NK-92 (cell line): Measurements from ENCODE around the gene BNC2.

ENCODE experiments used
- DNase-seq: peaks from one replicate; lab custom pipeline; 2025; ENCODE audit not compliant: unreplicated experiment; lab: John Stamatoyannopoulos, UW

The BNC2 gene

GRCh38 chr9:16680975-16681651 lies 189.4 kb downstream of the BNC2 start:
- no peak for DNase-seq

GRCh38 chr9:16680541-16680940 lies 189.9 kb downstream of the BNC2 start:
- DNase-seq: no peak

GRCh38 chr9:16679327-16679821 lies 191.1 kb downstream of the BNC2 start:
- no peak for DNase-seq

- DNase-seq: no peak
These were observed 194.0 kb downstream of the BNC2 start for GRCh38 chr9:16676519-16676918.

GRCh38 chr9:16675131-16675530 lies 195.3 kb downstream of the BNC2 start:
- DNase-seq: no peak

- DNase-seq: no peak
These were observed 197.3 kb downstream of the BNC2 start for GRCh38 chr9:16673171-16673570.

- DNase-seq: no peak
These were observed 198.0 kb downstream of the BNC2 start for GRCh38 chr9:16672501-16672900.

- no peak for DNase-seq
These were observed 198.8 kb downstream of the BNC2 start for GRCh38 chr9:16671591-16672137.

- DNase-seq: no peak
These were observed 199.7 kb downstream of the BNC2 start for GRCh38 chr9:16670791-16671190.

- DNase-seq: no peak
These were observed 201.7 kb downstream of the BNC2 start for GRCh38 chr9:16668734-16669295.

- no peak for DNase-seq
These were observed 206.3 kb downstream of the BNC2 start for GRCh38 chr9:16664211-16664610.

- DNase-seq: no peak
These were observed 208.7 kb downstream of the BNC2 start for GRCh38 chr9:16661816-16662215.

- no peak for DNase-seq
These were observed 211.4 kb downstream of the BNC2 start for GRCh38 chr9:16659096-16659495.

GRCh38 chr9:16656432-16657169 lies 213.9 kb downstream of the BNC2 start:
- DNase-seq: no peak

GRCh38 chr9:16654596-16655126 lies 215.8 kb downstream of the BNC2 start:
- no peak for DNase-seq

- DNase-seq: no peak
These were observed 216.7 kb downstream of the BNC2 start for GRCh38 chr9:16653491-16654399.

- DNase-seq: no peak
These were observed 217.9 kb downstream of the BNC2 start for GRCh38 chr9:16652582-16652981.

- no peak for DNase-seq
These were observed 219.0 kb downstream of the BNC2 start for GRCh38 chr9:16651446-16651964.

GRCh38 chr9:16645970-16646369 lies 224.5 kb downstream of the BNC2 start:
- no peak for DNase-seq

GRCh38 chr9:16642421-16643109 lies 227.9 kb downstream of the BNC2 start:
- no peak for DNase-seq
